GM06990 (cell line): ENCODE measurements around the gene KIF25.

ENCODE experiments used
- DNase-seq: peaks from one replicate; pipeline ENCODE4 v3.0.0-alpha.2; 2011; ENCODE audit not compliant: insufficient read length; ENCODE audit errors: extremely low read depth
- H3K27me3 ChIP-seq: replicated peaks from 2 replicates; pipeline ENCODE4 v1.6.0; 2011; ENCODE audit warnings: low read length; ENCODE audit not compliant: control insufficient read depth, insufficient read depth
- H3K36me3 ChIP-seq: 2 replicates; pipeline ENCODE4 v1.5.1; 2011; ENCODE audit warnings: low read length; ENCODE audit not compliant: control insufficient read depth, insufficient read depth
- H3K4me3 ChIP-seq: replicated peaks from 2 replicates; pipeline ENCODE4 v1.5.1; 2011; ENCODE audit warnings: low read depth, mild to moderate bottlenecking, control low read depth, low read length
- CTCF ChIP-seq: IDR thresholded peaks from 2 replicates; pipeline ENCODE4 v1.5.1; 2011; ENCODE audit warnings: low read length, control low read depth, mild to moderate bottlenecking, inconsistent platforms; ENCODE audit not compliant: insufficient read depth, poor library complexity, severe bottlenecking

The KIF25 gene

GRCh38 chr6:168086616-168087015 is 89.1 kb downstream of the KIF25 start:
- DNase-seq: no peak
- TF ChIP-seq CTCF: no peak
- Histone ChIP-seq H3K36me3 (no peaks in the 10 kb centered on the region), H3K27me3 (no peaks in the 10 kb centered on the region), H3K4me3 (no peak overlapping the region)

GRCh38 chr6:168087436-168088160 is 90.1 kb downstream of the KIF25 start:
- Histone ChIP-seq H3K27me3 (no peaks in the 10 kb centered on the region), H3K4me3 (no peak overlapping the region), H3K36me3 (no peaks in the 10 kb centered on the region)
- TF ChIP-seq CTCF: no peak
- DNase-seq: no peak

GRCh38 chr6:168088161-168089053 is 90.9 kb downstream of the KIF25 start:
- DNase-seq: no peak
- H3K4me3 ChIP-seq: no peak overlapping the region
- no peaks in the 10 kb centered on the region for H3K36me3 ChIP-seq
- H3K27me3 ChIP-seq: no peaks in the 10 kb centered on the region
- TF ChIP-seq CTCF: no peak

GRCh38 chr6:168089186-168090063 is 92.0 kb downstream of the KIF25 start:
- H3K27me3 ChIP-seq: no peaks in the 10 kb centered on the region
- no peak for DNase-seq
- TF ChIP-seq CTCF: no peak

GRCh38 chr6:168090064-168090690 is 92.7 kb downstream of the KIF25 start:
- no peak for TF ChIP-seq CTCF
- Histone ChIP-seq H3K27me3 (no peaks in the 10 kb centered on the region), H3K36me3 (no peaks in the 10 kb centered on the region), H3K4me3 (no peak overlapping the region)
- no peak for DNase-seq

More at GRCh38 chr6:168089186-168090063, 92.0 kb downstream of the KIF25 start:
- H3K36me3 ChIP-seq: no peaks in the 10 kb centered on the region
- no peak overlapping the region for H3K4me3 ChIP-seq
